ENCODE data around the gene ZFHX2. TPM values are rescaled to one million over a fixed set of nuclear protein-coding genes. Genes with fewer than 3 reads are reported as not detected.
A peak's percentile ranks its signal among the peaks of the same experiment; 100 is the strongest.

ZFHX2 gene
- total and polyA plus RNA-seq, 9 donors: 0.35 to 2.5 (median 1.8) TPM

- no peak for DNase-seq
Measured at GRCh38 chr14:23548351-23549318, 2.9 kb downstream of the ZFHX2 start.

GRCh38 chr14:23547924-23548323 lies 3.6 kb downstream of the ZFHX2 start:
- no peak for DNase-seq
- Histone ChIP-seq H3K4me3 (ENCODE audit: low read length) (no peak overlapping the region), H3K36me3 (ENCODE audit: control insufficient read depth, insufficient read depth, low read length) (no peaks in the 10 kb centered on the region), H3K9me3 (replicated peaks; ENCODE audit: control insufficient read depth, low read depth, low read length) (no peaks in the 10 kb centered on the region), H3K27ac (ENCODE audit: low read length) (no peak overlapping the region), H3K4me1 (ENCODE audit: control insufficient read depth, insufficient read depth, low read length) (peaks cover 24% of the 10 kb centered on the region), H3K27me3 (ENCODE audit: control insufficient read depth, insufficient read depth, low read length) (peaks cover 26% of the 10 kb centered on the region)
- WGBS (ENCODE audit: insufficient coverage): 56% methylated on average over 2 of the region's 2 CpGs

More at GRCh38 chr14:23548351-23549318, 2.9 kb downstream of the ZFHX2 start:
- Histone ChIP-seq H3K36me3 (ENCODE audit: control insufficient read depth, insufficient read depth, low read length) (no peaks in the 10 kb centered on the region), H3K4me1 (ENCODE audit: control insufficient read depth, insufficient read depth, low read length) (peaks cover 24% of the 10 kb centered on the region), H3K27me3 (ENCODE audit: control insufficient read depth, insufficient read depth, low read length) (peaks cover 26% of the 10 kb centered on the region), H3K4me3 (ENCODE audit: low read length) (no peak overlapping the region), H3K27ac (ENCODE audit: low read length) (no peak overlapping the region), H3K9me3 (replicated peaks; ENCODE audit: control insufficient read depth, low read depth, low read length) (no peaks in the 10 kb centered on the region)
- WGBS (ENCODE audit: insufficient coverage): 40% methylated on average over 17 of the region's 18 CpGs

GRCh38 chr14:23546450-23547035 lies 5.0 kb downstream of the ZFHX2 start:
- Histone ChIP-seq H3K9me3 (replicated peaks; ENCODE audit: control insufficient read depth, low read depth, low read length) (no peaks in the 10 kb centered on the region), H3K4me3 (ENCODE audit: low read length) (no peak overlapping the region), H3K36me3 (ENCODE audit: control insufficient read depth, insufficient read depth, low read length) (no peaks in the 10 kb centered on the region), H3K27ac (ENCODE audit: low read length) (no peak overlapping the region), H3K4me1 (ENCODE audit: control insufficient read depth, insufficient read depth, low read length) (peaks cover 20% of the 10 kb centered on the region), H3K27me3 (ENCODE audit: control insufficient read depth, insufficient read depth, low read length) (peaks cover 26% of the 10 kb centered on the region)
- no peak for DNase-seq
- 85% methylated on average over 6 of the region's 10 CpGs for WGBS (ENCODE audit: insufficient coverage)

DNA sequence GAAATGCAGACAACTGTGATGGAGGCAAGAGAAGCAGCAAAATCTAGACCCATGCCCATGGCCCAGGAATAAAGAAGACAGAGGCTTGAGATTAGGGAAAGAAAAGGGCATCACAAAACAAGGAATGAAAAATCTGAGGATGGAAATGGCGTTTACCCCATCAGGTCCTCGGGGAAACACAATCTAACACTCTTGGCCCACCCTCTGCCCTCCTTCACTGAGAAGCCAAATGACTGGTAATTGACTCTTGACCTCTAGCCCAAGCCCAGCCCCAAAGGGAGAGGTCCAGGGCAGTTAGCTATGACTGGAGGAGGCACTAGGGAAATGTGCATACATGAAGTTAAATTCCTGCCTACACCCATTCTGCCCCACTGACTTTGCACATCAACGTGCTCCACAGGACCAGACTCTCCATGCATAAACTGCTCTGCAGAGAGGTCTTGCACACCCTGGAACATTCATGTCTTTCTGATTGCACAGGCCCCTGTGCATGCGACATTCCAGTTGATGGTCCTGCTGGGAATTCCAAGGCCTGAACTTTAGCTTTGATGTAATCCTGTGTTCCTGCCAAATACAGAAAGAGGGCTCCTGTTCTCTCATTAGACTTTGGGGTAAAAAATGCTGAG lies 5.7 kb downstream of the ZFHX2 start:
- Histone ChIP-seq H3K4me3 (ENCODE audit: low read length) (no peak overlapping the region), H3K4me1 (ENCODE audit: control insufficient read depth, insufficient read depth, low read length) (peaks cover 20% of the 10 kb centered on the region), H3K27ac (ENCODE audit: low read length) (no peak overlapping the region), H3K27me3 (ENCODE audit: control insufficient read depth, insufficient read depth, low read length) (peaks cover 20% of the 10 kb centered on the region), H3K36me3 (ENCODE audit: control insufficient read depth, insufficient read depth, low read length) (no peaks in the 10 kb centered on the region), H3K9me3 (replicated peaks; ENCODE audit: control insufficient read depth, low read depth, low read length) (no peaks in the 10 kb centered on the region)
- WGBS (ENCODE audit: insufficient coverage): 69% methylated on average over 2 of the region's 4 CpGs
- DNase-seq: no peak

GRCh38 chr14:23544511-23545447 lies 6.8 kb downstream of the ZFHX2 start:
- WGBS (ENCODE audit: insufficient coverage): 17% methylated on average over 24 of the region's 25 CpGs
- no peaks in the 10 kb centered on the region for H3K36me3 ChIP-seq (ENCODE audit: control insufficient read depth, insufficient read depth, low read length)
- peak; percentile 77 for DNase-seq
- no peak overlapping the region for H3K4me3 ChIP-seq (ENCODE audit: low read length)
- peak overlapping the region; percentile 59 for H3K27ac ChIP-seq (ENCODE audit: low read length)
- H3K4me1 ChIP-seq (ENCODE audit: control insufficient read depth, insufficient read depth, low read length): peaks cover 14% of the 10 kb centered on the region
- no peaks in the 10 kb centered on the region for H3K9me3 ChIP-seq (replicated peaks; ENCODE audit: control insufficient read depth, low read depth, low read length)
- H3K27me3 ChIP-seq (ENCODE audit: control insufficient read depth, insufficient read depth, low read length): peaks cover 9% of the 10 kb centered on the region

- no peak for DNase-seq
- Histone ChIP-seq H3K27me3 (ENCODE audit: control insufficient read depth, insufficient read depth, low read length) (no peaks in the 10 kb centered on the region), H3K4me3 (ENCODE audit: low read length) (no peak overlapping the region), H3K4me1 (ENCODE audit: control insufficient read depth, insufficient read depth, low read length) (peaks cover 20% of the 10 kb centered on the region), H3K9me3 (replicated peaks; ENCODE audit: control insufficient read depth, low read depth, low read length) (no peaks in the 10 kb centered on the region), H3K27ac (ENCODE audit: low read length) (no peak overlapping the region), H3K36me3 (ENCODE audit: control insufficient read depth, insufficient read depth, low read length) (no peaks in the 10 kb centered on the region)
- 100% methylated on average over 3 of the region's 5 CpGs for WGBS (ENCODE audit: insufficient coverage)
Measured at GRCh38 chr14:23543403-23543802, 8.2 kb downstream of the ZFHX2 start.

DNA sequence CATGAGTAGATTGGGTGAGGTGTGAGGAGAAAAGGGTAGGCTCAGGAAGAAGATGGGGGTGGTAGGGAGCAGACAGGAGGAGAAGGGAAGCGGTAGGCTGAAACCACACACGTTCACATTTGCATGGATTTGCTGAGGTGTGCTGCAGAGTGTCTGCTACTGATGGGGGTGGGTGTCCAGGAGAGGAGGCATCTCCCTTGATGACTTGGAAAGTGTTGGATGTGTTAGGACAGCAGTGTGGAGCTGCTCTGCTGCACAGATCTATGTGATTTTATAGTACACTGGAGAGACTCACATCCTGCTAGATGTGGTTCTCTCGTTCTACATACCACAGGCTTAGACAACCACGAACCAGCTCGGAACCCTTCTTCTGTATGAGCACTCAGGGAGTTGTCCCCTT lies 9.3 kb downstream of the ZFHX2 start:
- no peak overlapping the region for H3K27ac ChIP-seq (ENCODE audit: low read length)
- H3K27me3 ChIP-seq (ENCODE audit: control insufficient read depth, insufficient read depth, low read length): no peaks in the 10 kb centered on the region
- no peaks in the 10 kb centered on the region for H3K36me3 ChIP-seq (ENCODE audit: control insufficient read depth, insufficient read depth, low read length)
- H3K4me1 ChIP-seq (ENCODE audit: control insufficient read depth, insufficient read depth, low read length): peaks cover 20% of the 10 kb centered on the region
- H3K9me3 ChIP-seq (replicated peaks; ENCODE audit: control insufficient read depth, low read depth, low read length): no peaks in the 10 kb centered on the region
- 80% methylated on average over 5 of the region's 5 CpGs for WGBS (ENCODE audit: insufficient coverage)
- DNase-seq: no peak
- H3K4me3 ChIP-seq (ENCODE audit: low read length): no peak overlapping the region

GRCh38 chr14:23540141-23540469 lies 11.5 kb downstream of the ZFHX2 start:
- Histone ChIP-seq H3K4me3 (ENCODE audit: low read length) (no peak overlapping the region), H3K36me3 (ENCODE audit: control insufficient read depth, insufficient read depth, low read length) (no peaks in the 10 kb centered on the region), H3K27ac (ENCODE audit: low read length) (no peak overlapping the region), H3K4me1 (ENCODE audit: control insufficient read depth, insufficient read depth, low read length) (peaks cover 15% of the 10 kb centered on the region), H3K27me3 (ENCODE audit: control insufficient read depth, insufficient read depth, low read length) (no peaks in the 10 kb centered on the region), H3K9me3 (replicated peaks; ENCODE audit: control insufficient read depth, low read depth, low read length) (no peaks in the 10 kb centered on the region)
- 95% methylated on average over 3 of the region's 4 CpGs for WGBS (ENCODE audit: insufficient coverage)
- no peak for DNase-seq

DNA sequence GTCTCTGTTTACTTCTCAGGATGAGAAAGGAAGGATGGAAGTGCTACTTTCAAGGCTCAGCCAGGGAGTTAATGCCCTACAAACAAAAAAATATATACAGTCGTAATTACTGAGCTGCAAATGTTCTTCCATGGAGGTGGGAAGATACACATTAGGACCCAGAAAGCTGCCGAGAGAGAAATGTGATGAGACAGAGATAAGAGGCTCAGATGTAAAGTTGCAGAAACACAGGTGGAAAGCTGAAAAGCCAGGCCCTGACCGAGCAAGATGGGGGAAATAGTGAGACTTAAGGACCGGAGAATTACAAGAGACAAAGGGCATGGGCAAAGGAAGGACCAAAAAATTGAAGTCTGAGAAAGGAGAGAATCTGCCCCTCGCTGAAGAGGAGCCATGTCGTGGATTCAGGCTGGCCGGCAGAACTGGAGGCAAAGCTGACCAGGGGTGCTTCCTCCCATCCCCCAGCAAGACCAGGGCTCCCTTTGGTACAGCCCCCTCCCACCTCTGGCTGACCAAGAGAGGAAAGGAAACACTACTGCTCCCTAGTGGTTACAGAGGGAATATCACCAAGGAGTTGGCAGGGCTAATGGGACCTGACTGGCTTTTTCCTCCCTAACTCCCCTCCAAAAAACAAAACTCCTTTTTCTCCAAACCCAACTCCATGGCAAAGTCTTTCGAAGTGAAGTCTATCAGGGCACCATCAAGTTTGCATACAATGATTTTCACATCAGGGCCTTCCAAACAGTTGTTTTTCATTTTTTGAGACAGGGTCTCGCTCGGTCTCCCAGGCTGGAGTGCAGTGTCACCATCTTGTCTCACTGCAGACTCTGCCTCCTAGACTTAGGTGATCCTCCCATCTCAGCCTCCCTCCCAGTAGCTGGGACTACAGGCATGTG lies 12.1 kb downstream of the ZFHX2 start:
- no peaks in the 10 kb centered on the region for H3K27me3 ChIP-seq (ENCODE audit: control insufficient read depth, insufficient read depth, low read length)
- H3K4me1 ChIP-seq (ENCODE audit: control insufficient read depth, insufficient read depth, low read length): peaks cover 9% of the 10 kb centered on the region
- no peaks in the 10 kb centered on the region for H3K9me3 ChIP-seq (replicated peaks; ENCODE audit: control insufficient read depth, low read depth, low read length)
- H3K36me3 ChIP-seq (ENCODE audit: control insufficient read depth, insufficient read depth, low read length): no peaks in the 10 kb centered on the region
- WGBS (ENCODE audit: insufficient coverage): 46% methylated on average over 6 of the region's 10 CpGs
- H3K27ac ChIP-seq (ENCODE audit: low read length): no peak overlapping the region
- H3K4me3 ChIP-seq (ENCODE audit: low read length): no peak overlapping the region
- peak; percentile 57 for DNase-seq
